GM21619 (cell line): Measurements from ENCODE around the gene INSL3.

Source experiments
- ATAC-seq: cut with Tn5 transposase; IDR thresholded peaks from one replicate; pipeline ENCODE4 v1.9.1; 2021; ENCODE audit not compliant: unreplicated experiment

The INSL3 gene

DNA sequence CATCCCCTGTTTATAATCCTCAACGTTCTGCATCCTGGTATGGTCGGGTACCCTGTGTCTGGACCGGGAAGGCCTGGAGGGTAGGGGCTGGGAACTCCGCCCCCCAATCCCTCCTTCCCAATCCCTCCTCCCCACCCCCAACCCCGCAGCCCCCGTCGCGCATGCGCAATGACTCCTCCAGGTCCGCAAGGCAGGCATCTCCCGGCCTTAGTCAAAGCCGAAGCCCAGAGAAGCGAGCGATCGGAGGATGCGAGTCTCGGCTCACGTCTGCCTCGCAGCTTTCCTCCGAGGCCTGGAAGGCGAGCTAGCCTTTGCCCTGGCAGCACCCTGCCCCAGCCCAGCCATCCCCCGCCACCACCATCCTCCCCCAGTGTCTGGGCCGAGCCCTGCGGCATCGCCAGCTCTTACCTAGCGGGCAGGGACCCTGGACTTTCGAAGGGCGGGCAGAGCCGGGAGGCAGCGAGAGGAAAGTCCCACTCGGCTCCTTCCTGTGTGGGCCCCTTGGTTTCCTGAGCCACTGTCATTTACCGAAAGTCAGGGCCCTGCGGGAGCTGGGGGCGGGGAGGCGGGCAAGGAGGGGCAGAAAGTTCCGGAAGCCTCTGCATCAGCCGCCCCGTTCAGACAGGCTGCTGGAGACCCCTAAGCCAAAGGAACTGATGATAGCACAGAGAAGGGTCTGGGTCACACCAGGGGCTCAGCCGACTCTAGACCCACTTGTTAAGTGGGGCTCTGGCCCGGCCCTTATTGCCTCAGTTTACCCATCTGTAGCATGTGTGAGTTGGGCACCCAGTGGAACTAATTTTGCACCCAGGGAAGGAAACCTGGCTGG lies 26.4 kb upstream of the INSL3 start, which contains the start of gene JAK3:
Gene JAK3 (minus strand): TSS at position 445 of the 829 bp plus-strand sequence. CDS start 3,565 bp downstream, outside the sequence.
- ATAC-seq: peak; percentile 56

DNA sequence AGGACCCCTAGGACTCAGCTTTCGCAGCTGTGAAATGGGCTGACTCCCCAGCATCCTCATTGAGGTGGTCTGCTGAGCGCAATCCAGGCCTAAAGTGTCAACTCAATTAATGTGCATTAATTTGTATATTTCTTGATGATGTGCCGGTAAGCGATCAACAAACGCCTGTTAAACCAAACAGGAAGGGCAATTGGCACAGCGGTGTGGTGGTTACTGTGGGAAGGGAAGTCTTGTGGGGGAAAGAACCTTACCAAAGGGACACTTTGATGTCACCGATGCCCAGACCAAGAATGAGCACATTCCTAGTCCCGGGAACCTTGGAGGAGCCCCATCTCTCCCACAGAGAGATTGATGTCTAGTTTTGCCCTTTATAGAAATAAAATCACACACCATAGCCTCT lies 24.8 kb upstream of the INSL3 start:
- ATAC-seq: no peak

DNA sequence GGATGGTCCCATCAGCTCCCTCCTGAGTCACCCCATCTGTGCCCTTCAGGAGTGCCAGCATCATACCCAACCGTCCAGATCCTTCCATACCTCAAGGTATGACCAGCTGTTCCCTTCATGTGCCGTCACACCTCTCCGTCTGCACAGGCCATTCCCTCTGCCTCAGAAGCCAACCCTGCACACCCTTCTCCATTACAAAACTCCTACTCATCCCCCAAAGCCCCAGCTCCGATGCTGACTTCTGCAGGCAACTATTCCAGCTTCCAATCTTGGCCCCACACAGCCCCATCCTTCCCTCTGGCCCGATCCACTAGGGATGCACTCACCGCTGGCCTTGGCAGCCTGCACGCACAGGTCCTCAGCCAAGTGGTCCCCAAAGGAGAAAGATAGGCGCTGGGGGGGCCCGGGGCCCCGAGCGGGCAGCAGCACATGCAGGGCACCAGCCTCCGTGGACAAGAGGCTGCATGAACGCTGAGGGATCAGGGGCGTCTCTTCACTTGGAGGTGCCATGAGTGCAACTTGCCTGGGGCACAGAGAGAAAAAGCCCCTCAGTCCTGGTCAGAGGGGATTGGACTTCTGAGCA lies 22.7 kb upstream of the INSL3 start:
- ATAC-seq: no peak

DNA sequence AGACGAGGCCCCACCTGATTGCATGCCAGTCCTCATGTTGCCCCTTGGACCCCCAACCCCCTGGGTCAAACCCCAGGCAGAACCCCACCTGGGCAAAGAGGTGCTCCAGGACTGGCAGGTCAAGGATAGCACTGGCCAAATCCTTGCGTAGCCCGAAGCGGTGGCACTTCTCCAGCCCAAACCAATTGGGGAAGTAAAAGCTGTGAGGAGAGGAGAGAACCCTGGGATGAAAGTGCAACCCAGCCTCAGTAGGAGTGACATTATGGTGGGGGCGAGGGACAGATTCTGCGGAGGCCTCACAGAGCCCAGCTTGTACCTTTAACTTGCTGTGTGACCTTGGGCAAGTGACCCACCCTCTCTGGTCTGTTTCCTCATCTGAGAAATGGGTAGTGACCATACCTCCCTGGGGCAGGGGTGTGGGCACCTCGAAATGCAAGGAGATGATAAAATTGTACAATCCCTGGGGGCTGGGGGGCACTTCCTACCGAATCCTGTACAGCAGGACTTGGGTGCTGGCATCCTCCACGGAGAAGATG lies 22.0 kb upstream of the INSL3 start:
- ATAC-seq: no peak

DNA sequence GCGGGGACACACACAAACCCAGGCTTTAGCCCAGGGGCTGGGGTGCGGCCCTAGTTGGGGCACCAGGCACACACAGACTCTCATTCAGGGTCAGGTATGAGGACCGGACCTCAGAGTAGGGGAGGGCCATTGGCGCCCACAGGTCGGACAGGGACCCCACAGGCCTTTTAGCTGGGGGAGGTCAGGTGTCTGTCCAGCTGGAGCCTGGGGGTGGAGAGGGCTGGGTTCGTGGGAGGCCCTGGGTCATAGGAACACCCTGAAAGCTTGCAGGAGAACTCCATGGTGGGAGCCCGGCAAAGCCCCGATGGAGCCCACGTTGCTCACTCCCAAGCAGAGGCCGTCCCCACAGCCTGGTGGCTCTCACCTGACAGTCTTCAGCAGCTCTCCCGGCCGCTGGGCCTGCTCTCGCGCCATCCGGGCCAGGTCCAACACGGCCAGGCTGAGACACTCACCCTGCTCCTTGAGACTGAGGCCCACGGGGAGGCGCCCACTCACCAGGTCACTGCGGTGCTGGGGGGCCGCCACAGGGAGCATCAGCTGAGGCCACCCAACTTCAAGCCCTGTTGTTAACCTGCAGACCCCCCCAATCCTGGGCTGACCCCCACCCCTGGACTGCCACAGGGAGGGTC lies 21.5 kb upstream of the INSL3 start:
- ATAC-seq: no peak

DNA sequence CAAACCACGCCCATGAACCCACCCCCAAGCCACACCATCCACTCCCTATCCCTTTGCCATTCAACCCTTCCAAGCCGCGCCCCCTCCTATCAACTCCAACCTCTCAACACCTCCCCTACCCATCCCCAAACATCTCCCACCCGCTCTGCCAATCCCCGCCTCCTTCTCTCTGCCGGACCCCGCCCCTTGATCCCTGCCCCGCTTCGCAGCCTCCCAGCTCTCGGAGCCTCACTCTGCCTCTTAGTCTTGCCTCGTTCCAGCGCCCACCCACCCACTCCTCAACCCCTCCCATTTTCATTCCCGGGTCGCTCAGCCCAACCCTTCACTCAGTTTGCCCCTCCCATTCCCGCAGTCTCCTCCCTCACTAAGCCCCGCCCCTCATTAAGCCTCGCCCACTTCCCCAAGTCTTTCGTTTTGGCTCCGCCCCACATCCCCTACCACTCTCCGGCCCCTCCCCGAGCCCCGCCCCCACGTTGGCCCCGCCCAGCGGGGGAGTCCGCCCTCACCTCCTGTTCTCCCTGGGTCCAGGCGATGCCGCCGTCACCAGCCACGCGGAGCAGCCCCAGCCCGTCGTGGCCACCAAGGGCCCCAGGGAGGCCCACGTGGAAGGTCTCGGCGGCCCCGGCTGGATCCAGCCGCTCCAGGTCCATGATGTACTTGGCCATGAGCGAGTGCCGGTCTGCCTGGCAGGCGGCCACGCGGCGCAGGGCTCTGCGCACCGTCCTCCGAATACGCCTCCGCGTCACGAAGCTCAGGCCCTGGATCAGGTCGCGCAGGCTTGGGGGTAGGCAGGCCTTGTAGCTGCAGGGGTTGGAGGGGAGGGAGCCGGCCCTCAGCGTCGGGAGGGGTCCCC lies 20.7 kb upstream of the INSL3 start:
- no peak for ATAC-seq

DNA sequence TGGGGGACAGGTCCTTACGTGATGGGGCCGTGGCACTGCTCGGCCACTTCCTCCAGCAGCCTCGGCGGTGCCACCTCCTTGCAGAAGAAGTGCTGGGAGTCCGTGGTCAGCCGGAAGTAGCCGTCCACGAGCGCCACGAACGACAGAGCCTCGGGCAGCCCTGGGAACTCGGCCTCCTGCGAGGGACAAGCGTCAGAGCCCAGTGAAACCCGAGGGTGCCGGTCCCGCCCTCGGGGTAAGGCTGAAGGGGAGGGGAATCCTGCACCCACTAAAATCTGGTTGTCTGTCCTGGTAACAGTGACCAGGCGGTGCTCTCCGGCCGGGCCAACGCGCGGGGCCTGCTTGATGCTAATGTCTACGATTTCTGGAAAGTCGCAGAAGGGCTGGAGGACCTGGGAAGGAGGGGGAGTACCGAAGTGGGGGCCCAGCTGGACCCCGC lies 20.1 kb upstream of the INSL3 start:
- no peak for ATAC-seq

DNA sequence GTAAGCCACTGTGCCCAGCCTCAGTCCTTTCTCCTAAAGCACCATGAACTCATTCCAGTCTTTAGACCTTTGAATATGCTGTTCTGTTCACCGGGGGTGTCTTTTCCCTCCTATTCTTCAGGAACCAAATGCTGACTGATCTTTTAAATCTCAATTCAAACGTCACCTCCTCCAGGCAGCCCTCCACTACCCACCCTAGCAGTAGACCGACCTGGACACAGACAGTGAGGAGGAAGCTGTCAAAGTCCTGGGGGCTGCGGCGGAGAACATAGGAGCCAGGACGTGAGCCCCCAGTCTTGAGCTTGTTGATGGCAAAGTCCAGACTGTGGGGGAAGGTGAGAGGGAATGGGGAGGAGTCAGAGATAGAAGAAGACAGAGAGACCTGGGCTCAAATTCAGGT lies 18.7 kb upstream of the INSL3 start:
- ATAC-seq: no peak

DNA sequence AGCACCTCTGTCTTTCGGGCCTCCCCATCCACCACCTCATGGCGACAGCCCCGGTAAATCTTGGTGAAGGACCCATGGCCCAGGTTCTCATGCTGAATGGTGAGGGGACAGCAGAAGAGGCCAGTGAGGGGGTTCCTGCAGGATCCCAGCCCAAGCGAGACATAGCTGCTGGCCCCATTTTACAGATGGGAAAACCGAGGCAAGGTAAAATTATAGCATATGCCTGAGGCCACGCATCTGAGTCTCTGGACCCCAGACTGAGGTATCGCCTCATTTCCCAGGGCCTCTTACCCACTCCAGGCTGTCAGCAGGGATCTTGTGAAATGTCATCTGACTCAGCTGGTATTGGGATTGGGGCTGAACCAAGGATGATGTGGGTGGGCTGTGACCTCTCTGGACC lies 16.7 kb upstream of the INSL3 start:
- no peak for ATAC-seq

DNA sequence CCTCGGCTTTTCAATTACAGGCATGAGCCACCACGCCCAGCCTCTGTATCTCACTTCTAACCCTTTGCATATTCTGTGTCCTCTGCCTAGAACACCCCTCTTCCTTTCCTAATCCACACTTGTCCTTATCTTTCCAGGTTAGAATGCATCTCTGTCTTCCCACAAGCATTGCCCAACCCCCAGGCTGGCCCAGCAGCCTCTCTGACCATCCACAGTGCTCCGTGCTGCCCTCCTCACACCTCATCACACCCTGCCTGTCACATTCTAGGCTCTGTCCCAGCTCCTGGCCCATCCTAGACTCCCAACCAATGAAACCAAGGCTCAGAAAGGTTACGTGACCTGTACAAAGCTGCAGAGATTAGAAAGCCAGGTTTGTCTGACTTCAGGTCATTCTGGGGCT lies 15.2 kb upstream of the INSL3 start:
- ATAC-seq: no peak

DNA sequence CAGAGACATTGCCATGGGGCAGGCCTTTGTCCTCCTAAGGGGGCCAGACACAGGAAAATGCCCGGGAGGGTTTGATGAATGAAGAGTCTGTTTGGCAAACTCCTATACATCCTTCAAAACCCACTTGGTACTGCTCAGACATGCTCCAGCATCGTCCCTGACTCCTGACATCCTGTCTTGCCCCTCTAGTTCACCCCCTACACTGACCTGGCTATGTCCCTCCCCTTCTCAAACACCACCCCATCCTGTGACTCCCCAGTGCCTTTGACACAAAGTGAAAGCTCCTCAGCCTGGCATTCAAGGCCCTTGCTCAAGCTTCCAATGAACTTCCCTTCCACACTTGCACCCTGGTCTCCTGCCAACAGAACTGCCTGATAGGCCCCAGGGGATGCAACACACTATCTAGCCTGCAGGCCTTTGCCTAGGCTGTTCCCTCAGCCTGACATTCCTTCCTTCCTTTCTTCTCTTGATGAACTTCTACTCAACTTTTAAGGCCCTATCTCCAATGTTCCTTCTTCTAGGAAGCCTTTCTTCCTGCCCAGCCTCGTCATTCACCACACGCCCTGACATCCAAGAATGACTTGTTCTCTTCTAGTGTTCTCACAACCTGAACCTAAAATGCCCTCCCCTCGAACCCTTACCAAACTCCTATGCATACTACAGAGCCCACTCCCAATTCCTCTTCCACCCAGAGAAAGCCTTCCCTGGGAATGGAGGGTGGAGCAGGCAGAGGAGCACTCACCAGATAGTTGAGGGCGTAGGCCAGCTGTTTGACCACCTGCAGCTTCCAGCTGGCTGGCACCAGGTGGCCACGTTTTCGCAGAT lies 14.1 kb upstream of the INSL3 start:
- ATAC-seq: no peak

DNA sequence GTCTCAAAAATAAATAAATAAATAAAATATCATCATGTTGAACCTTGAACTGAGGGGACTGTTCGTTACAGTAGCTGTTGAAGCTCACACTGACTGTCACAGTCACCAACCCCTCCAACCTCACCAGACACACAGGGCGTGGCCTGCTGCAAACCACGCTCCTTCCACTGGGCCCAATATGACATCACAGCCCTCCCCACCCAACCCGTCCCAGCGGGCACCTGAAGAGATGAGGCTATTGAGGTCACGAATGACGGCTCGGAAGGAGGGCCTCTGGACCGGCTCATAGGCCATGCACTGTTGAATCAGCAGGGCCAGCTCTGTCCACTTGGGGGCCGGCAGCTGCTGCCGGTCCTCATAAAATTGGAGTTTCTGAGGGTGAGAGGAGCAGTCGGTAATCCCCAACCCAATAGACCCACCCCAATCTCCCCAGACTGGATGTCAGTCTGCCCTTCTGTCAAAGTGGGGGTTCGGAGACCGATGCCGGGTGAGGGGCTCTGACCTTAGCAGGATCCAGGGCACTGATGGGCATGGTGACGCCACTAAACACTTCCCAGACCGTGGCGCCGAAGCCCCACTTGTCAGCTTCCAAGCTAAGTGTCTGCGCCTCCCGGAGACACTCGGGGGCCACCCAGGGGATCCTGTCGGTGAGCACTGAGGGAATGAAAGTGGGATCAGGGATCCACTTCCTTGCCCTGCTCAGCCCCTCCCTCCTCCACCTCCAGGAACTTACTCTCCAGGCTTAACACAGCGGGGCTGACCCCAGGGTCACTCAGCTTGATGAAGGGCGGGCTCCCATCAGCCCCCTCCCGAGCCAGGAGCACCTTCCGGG lies 13.2 kb upstream of the INSL3 start:
- no peak for ATAC-seq

DNA sequence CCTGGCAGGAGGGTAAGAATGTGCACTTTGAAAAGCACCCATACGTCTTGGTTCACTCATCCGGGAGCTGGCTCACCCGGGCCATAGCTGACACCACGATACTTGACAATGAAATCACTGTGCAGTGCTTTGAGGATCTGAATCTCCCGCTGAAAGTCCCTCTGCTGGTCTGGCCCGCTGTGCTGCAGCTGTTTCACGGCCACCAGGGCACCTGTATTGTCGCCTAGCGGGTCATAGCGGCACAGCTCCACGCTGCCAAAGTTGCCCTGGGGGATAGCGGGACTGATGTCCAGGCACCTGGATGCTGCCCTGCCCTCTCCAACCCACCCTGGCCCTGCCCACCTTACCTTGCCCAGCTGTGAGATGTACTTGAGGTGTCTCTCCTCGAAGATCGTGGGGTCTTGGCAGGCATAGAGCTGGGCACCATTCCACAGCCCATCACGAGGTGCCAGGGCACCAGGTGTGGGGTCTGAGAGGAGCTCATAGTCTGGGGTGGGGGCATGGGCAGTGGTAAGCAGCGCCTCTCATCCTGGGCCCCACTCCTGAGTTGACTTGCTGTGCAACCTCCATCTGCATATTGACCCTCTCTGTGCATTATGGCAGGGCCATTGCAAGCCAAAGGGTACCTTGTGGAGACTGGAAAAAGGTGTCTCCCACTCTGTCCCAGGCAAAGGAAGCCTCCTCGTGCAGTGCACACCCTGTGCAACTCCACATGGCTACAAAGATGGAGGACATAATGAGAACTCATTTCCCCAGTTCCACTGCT lies 11.3 kb upstream of the INSL3 start:
- no peak for ATAC-seq

DNA sequence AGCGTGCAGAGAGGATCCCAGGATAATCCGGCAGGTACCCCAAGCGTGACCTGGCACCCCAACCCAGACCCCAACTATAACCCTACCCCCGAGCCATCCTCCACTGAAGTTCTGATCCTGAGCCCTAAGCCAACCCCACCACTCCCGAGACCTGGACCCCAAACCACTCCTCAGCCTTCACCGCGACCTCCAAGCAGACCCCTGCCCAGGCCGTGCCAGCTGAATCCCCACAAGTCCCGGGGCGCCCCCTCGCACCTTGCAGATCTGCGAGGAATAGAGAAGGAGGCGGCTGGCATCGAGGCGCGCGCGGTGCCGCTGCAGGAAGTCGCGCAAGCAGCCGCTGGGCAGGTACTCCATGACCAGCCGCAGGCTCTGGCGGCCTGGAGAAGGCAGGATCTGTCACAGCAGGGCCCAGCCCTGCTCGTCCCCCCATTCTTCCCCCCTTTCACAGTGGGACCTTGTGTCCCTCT lies 10.1 kb upstream of the INSL3 start:
- no peak for ATAC-seq

DNA sequence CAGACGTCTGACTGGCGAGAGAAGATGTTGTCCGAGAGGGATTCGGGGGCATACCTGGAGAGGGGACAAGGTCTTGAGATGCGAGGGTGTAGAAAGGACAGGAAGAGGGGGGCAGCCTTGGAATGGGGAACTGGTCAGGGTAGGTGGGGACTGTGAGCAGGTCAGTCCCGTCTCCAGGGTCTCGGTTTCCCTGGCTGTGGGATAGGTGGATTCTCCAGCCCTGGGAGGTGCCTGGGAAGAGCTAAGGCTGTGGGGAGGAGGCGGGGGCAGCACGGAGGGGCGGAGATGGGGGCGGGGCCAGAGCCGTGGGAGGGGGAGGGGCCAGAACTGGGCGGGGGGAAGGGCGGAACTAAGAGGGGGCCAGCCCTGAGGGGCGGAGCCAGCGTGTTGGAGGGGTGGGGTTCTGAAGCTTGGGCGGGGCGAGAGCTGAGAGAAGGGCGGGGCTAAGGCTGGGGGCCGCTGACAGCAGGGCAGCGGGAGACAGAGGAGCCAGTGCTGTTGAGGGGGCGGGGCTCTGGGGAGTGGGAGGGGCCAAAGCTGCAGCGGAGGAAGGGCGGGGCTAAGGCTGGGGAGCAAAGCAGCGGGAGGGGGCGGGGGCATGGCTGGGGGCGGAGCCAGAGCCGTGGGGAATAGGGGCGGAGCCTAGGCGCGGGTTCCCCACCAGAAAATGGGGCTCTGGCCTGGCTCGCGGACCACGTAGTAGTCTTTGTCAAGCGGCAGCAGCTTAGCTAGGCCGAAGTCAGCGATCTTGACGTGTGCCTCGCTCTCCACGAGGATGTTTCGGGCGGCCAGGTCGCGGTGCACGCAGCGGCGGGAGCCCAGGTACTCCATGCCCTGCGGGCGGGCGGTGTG lies 9.5 kb upstream of the INSL3 start:
- ATAC-seq: no peak

DNA sequence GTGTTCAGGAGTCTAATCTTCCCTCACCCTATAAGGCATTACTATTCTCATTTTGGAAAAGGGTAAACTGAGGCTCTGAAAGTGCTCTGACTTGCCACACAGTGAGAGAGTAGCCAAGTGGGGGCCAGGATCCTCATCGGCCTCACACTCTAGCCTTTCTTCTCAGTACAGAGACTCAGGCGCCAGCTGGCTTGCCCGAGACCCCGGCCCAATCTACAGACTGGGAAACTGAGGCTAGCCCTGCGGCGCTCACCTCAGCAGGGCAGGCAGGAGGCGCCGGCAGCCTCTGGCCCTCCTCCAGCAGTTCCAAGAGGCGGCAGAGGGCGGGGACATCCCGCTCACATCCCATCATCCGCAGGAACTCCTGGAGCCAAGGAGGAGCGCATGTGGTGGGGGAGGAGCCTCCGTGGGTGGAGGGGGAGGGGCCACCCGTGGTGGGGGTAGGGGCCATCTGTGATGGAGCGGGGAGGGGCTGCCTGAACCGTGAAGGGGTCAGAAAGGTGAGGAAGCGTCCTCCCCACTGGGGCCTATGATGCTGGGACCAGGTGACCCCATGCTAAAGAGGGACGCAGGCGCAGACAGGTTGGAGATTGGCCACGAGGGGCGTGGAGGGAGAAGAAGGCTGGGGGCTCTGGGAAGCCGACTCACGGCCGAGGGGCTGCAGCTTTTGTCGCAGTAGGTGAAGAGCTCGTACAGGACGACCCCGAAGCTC lies 8.7 kb upstream of the INSL3 start:
- ATAC-seq: no peak
